A549 (cell line): ENCODE results near the gene MBD3L5.
"Not testable (repeated sequence)": the region's sequence is repeated elsewhere in the genome, so short reads cannot be mapped to it uniquely, and the experiment has no call there.

ENCODE experiments used
- BHLHE40 ChIP-seq: IDR thresholded peaks from 2 replicates; pipeline ENCODE4 v1.6.1; 2012; ENCODE audit warnings: low read depth, low read length, inconsistent platforms
- CEBPB ChIP-seq, 2 experiments: fragments of >200 bp in 1 of 2; sonication (Bioruptor Twin) in 1 of 2; formaldehyde crosslinking in 1 of 2; IDR thresholded peaks; 2 replicates each; pipeline ENCODE4 v1.6.1; 2012 to 2016
- CTCF ChIP-seq: fragments of >200 bp; sonication (Bioruptor Twin); formaldehyde crosslinking; IDR thresholded peaks from 3 replicates; pipeline ENCODE4 v1.5.1; 2016
- EHMT2 ChIP-seq: fragments of 200-600 bp; sonication (generic); IDR thresholded peaks from 2 replicates; pipeline ENCODE4 v1.6.1; 2016; ENCODE audit warnings: antibody characterized with exemption, low read depth, mild to moderate bottlenecking, moderate library complexity
- EP300 ChIP-seq, 2 experiments: fragments of >200 bp; sonication (Bioruptor Twin); formaldehyde crosslinking; IDR thresholded peaks; 2 replicates in 1 of 2; 3 replicates in 1 of 2; pipeline ENCODE4 v1.6.1; 2016 to 2017
- GATA3 ChIP-seq: IDR thresholded peaks from 2 replicates; pipeline ENCODE4 v1.6.1; 2012; ENCODE audit warnings: borderline replicate concordance
- HDAC2 ChIP-seq: fragments of 200-600 bp; sonication (generic); IDR thresholded peaks from 2 replicates; pipeline ENCODE4 v1.6.1; 2016
- KDM5A ChIP-seq: fragments of 200-600 bp; sonication (generic); IDR thresholded peaks from 2 replicates; pipeline ENCODE4 v1.6.1; 2016; ENCODE audit warnings: antibody characterized with exemption, mild to moderate bottlenecking
- MYC ChIP-seq: IDR thresholded peaks from 2 replicates; pipeline ENCODE4 v1.6.1; 2012; ENCODE audit warnings: mild to moderate bottlenecking, inconsistent platforms, low read length, improper control_type of control experiment, borderline replicate concordance
- PBX3 ChIP-seq: IDR thresholded peaks from 2 replicates; pipeline ENCODE4 v1.6.1; 2012
- POLR2A ChIP-seq: IDR thresholded peaks from 2 replicates; pipeline ENCODE4 v1.6.1; 2012; ENCODE audit warnings: mild to moderate bottlenecking, low read length
- REST ChIP-seq: fragments of 200-600 bp; sonication (generic); IDR thresholded peaks from 2 replicates; pipeline ENCODE4 v1.6.1; 2016; ENCODE audit warnings: antibody characterized with exemption, mild to moderate bottlenecking, moderate library complexity
- USF2 ChIP-seq: fragments of 450-650 bp; IDR thresholded peaks from 2 replicates; pipeline ENCODE4 v1.6.1; 2014; ENCODE audit warnings: antibody characterized with exemption

- not testable (repeated sequence) for TF ChIP-seq CTCF; POLR2A; CEBPB (IDR thresholded peaks at IDR 0.05); PBX3; GATA3; REST; KDM5A; EHMT2; BHLHE40; USF2; EP300 (IDR thresholded peaks at IDR 0.05); MYC; HDAC2
Observed at GRCh38 chr19:7067122-7067521, 36.7 kb downstream of the MBD3L5 start.
